ENCODE measurements around the gene MAP3K14.

MAP3K14 gene

DNA sequence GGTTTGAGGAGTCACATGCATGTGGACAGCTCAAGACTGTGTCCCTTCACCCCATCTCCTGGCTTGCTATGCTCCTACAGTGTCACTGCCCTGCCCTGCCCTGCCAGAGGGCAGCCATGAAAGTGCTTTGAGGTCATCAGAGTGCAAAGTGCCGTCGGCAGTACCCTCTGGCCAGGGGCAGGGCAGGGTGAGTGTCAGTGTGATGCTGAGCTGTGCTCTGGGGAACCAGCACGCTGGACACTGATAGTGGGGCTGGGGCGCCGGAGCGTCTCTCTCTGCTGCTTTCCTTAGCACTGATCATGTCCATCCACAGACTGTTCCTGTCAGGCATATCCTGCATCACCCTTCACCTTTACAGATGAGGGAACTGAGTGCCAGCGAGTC lies 53.4 kb downstream of the MAP3K14 start:
- H3K9ac ChIP-seq (ENCODE audit: low read length): no peak overlapping the region
- H3K27me3 ChIP-seq (ENCODE audit: low read depth, low read length): no peaks in the 10 kb centered on the region

DNA sequence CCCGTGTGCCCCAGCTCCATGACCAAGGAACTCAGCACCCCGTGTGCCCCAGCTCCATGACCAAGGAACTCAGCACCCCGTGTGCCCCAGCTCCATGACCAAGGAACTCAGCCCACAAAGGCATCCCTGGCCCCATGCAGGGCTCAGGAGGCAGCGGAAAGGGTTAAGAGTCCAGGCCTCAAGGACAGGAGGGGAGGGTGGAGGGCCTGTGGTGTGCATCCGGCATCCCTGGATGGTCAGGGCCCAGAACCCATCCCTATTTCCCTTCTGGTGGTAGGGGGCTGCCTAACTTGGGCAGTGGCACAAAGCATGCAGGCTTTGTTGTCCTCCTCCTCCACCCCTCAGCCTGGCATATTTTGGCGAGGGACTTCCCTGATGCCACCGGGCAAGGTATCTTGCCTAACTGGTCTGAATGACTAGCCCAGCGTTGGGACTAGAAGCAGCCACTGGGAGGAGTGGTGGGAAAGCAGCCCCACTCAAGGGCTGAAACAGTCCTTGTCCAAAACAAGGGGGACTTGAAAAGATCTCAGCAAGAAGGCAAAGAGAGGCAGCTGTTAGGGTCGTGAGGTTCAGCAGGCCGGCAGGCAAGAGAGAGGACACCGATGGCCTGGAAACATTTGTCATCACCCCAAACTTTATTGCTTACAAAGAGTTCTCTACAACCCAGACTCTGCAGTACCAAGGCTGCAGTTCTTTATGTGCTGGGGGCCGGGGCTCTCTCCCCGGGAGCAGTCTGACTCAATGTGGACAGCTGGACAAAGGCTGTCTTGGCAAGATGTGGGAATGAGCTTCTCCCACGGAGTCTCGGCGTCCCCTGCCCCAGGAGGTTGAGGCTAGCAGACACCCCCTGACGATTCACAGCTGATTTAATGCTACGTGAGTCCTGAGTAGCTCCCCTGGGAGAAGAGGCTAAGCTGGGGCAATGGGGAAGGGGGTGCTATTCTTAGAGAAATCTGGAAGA lies 54.0 kb downstream of the MAP3K14 start:
- peaks cover 42% of the 10 kb centered on the region for H3K36me3 ChIP-seq (replicated peaks; ENCODE audit: low read depth, low read length)
- H4K20me1 ChIP-seq (ENCODE audit: insufficient read depth, low read length): no peaks in the 10 kb centered on the region; the same call in 1 of the 2 replicates
- no peak overlapping the region for H2AFZ ChIP-seq (ENCODE audit: low read depth, low read length)
- TF ChIP-seq, protein P1, sequence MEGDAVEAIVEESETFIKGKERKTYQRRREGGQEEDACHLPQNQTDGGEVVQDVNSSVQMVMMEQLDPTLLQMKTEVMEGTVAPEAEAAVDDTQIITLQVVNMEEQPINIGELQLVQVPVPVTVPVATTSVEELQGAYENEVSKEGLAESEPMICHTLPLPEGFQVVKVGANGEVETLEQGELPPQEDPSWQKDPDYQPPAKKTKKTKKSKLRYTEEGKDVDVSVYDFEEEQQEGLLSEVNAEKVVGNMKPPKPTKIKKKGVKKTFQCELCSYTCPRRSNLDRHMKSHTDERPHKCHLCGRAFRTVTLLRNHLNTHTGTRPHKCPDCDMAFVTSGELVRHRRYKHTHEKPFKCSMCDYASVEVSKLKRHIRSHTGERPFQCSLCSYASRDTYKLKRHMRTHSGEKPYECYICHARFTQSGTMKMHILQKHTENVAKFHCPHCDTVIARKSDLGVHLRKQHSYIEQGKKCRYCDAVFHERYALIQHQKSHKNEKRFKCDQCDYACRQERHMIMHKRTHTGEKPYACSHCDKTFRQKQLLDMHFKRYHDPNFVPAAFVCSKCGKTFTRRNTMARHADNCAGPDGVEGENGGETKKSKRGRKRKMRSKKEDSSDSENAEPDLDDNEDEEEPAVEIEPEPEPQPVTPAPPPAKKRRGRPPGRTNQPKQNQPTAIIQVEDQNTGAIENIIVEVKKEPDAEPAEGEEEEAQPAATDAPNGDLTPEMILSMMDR (IDR thresholded peaks at IDR 0.05; ENCODE audit: low read depth, low read length): no peak
- no peak for TF ChIP-seq EZH2phosphoT487 (IDR thresholded peaks at IDR 0.05; ENCODE audit: low read depth)
- no peaks in the 10 kb centered on the region for H3K9me3 ChIP-seq (ENCODE audit: insufficient read depth, low read length)
- no peak overlapping the region for H3K27ac ChIP-seq (ENCODE audit: low read length)
- no peaks in the 10 kb centered on the region for H3K4me1 ChIP-seq (ENCODE audit: low read length)
- no peak overlapping the region for H3K4me2 ChIP-seq (ENCODE audit: low read length)
- H3K27me3 ChIP-seq (ENCODE audit: low read depth, low read length): no peaks in the 10 kb centered on the region
- no peak overlapping the region for H3K9ac ChIP-seq (ENCODE audit: low read length)
- H3K79me2 ChIP-seq (ENCODE audit: low read length): no peaks in the 10 kb centered on the region
- no peak overlapping the region for H3K4me3 ChIP-seq (ENCODE audit: low read length)

More for the DNA sequence above, 53.4 kb downstream of the MAP3K14 start:
- Histone ChIP-seq H3K36me3 (replicated peaks; ENCODE audit: low read depth, low read length) (peaks cover 46% of the 10 kb centered on the region), H3K4me1 (ENCODE audit: low read length) (no peaks in the 10 kb centered on the region), H4K20me1 (ENCODE audit: insufficient read depth, low read length) (no peaks in the 10 kb centered on the region; the same call in 1 of the 2 replicates), H3K79me2 (ENCODE audit: low read length) (no peaks in the 10 kb centered on the region), H3K4me2 (ENCODE audit: low read length) (no peak overlapping the region), H3K9me3 (ENCODE audit: insufficient read depth, low read length) (no peaks in the 10 kb centered on the region), H3K4me3 (ENCODE audit: low read length) (no peak overlapping the region), H3K27ac (ENCODE audit: low read length) (no peak overlapping the region), H2AFZ (ENCODE audit: low read depth, low read length) (no peak overlapping the region)
- no peak for TF ChIP-seq EZH2phosphoT487 (IDR thresholded peaks at IDR 0.05; ENCODE audit: low read depth)
- TF ChIP-seq, protein P1 (IDR thresholded peaks at IDR 0.05; ENCODE audit: low read depth, low read length): no peak

DNA sequence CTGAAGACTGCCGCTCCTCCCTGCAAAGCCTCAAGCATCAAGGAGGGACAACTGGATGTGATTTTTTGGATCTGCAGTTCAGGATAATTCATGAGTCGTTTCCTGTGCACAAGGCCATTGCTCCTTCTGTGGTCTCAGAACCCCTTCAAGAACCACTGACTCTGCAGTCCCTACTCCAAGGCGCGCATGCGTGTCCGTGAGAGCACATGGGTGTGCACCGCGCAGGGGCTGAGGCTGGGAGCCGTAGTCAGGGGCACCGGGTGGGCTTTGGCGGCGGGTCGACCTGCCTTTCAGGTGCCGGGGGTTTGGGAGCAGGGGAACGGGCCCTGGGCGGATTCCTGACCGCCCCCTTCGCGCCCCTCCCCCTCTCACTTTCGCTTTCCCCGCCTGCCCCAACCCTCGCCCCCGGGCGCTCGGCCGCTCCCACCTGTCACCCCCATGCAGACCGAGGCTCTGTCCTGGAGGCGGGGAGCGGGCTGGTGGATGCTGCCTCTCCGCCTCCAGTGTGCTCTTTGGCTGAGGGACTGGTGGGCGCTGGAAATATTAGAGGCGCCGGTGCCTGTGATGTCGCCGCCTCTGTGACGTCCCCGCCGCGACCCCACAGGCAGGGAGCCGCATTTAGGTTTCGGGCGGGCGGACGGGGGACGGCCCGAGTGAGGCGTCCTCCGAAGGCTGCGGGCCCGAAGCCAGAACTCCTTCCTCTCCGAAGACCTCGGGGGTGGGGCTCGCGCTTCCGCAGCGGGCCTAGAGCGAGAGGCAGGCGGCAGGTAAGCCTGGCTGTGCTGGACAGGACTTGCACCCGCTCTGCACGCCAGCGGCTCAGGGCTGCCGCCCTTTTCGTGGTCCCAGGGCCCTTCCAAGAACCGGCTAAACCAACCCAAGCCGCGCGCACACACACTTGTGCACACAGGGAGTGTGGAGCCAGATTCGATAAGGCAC lies 55.0 kb downstream of the MAP3K14 start, which contains the start of gene SPATA32:
SPATA32 (minus strand) TSS at position 518 of the 939 bp plus-strand sequence; CDS start at position 440, 78 bp downstream.
- no peaks in the 10 kb centered on the region for H3K79me2 ChIP-seq (ENCODE audit: low read length)
- H3K27me3 ChIP-seq (ENCODE audit: low read depth, low read length): no peaks in the 10 kb centered on the region
- H3K4me3 ChIP-seq (ENCODE audit: low read length): no peak within 1 kb of the TSS
- H3K9ac ChIP-seq (ENCODE audit: low read length): no peak within 1 kb of the TSS
- H3K4me2 ChIP-seq (ENCODE audit: low read length): no peak within 1 kb of the TSS
- H3K27ac ChIP-seq (ENCODE audit: low read length): no peak within 1 kb of the TSS
- no peaks in the 10 kb centered on the region for H3K4me1 ChIP-seq (ENCODE audit: low read length)
- TF ChIP-seq, protein P1 (IDR thresholded peaks at IDR 0.05; ENCODE audit: low read depth, low read length): no peak
- no peak for TF ChIP-seq EZH2phosphoT487 (IDR thresholded peaks at IDR 0.05; ENCODE audit: low read depth)
- H4K20me1 ChIP-seq (ENCODE audit: insufficient read depth, low read length): no peaks in the 10 kb centered on the region; the same call in 1 of the 2 replicates
- no peak within 1 kb of the TSS for H2AFZ ChIP-seq (ENCODE audit: low read depth, low read length)
- H3K36me3 ChIP-seq (replicated peaks; ENCODE audit: low read depth, low read length): peaks cover 33% of the 10 kb centered on the region
- H3K9me3 ChIP-seq (ENCODE audit: insufficient read depth, low read length): no peaks in the 10 kb centered on the region
